ENCODE measurements around the gene AMD1.
"Not testable (repeated sequence)": the region's sequence is repeated elsewhere in the genome, so short reads cannot be mapped to it uniquely, and the experiment has no call there.

AMD1 gene

DNA sequence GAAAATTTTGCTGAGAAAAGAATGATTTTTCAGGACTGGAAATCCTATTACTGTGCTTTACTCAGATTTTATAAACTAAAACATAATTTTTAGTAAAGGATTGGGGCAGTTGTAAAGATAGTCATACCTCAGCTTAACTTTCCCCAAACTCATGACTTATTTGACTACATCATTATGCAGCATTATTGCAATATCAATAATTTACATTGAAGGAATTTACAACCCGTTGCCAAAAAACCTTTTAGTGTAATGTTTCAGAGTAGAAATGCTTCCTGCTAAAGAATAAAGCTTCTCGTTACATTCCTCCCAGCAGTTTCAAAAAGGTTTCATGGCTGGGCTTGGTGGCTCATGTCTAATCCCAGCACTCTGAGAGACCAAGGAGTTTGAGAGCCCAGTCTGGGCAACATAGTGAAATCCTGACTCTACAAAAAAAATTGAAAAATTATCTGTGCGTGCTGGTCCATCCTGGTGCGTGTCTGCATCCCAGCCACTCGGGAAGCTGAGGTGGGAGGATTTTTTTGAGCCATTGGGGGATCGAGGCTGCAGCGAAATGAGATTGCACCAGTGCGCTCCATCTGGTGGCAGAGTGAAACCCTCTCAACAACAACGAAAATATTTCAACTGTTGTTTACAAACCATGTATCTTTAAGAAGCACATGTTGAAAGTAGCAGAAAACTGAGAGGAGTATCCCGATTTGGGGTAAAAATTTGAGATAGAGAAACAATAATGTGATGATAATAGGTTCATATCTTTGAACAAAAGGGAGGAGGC is 4.4 kb downstream of the AMD1 start:
- peak; percentile 9 for DNase-seq (ENCODE audit: low read depth)

DNA sequence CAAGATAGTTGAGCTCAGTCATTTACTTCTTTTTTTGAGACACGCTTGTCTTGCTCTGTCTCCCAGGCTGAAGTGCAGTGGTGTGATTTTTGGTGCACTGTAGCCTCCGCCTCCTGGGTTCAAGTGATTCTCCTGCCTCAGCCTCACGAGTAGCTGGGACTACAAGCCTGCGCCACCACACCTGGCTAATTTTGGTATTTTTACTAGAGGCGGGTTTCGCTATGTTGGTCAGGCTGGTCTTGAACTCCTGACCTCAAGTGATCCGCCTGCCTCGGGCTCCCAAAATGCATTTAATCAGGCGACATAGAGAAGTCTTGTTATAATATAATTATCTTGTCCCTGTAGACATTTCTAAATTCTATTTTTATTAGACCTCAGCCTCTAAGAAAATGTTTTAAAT is 6.1 kb downstream of the AMD1 start:
- no peak for DNase-seq (ENCODE audit: low read depth)

DNA sequence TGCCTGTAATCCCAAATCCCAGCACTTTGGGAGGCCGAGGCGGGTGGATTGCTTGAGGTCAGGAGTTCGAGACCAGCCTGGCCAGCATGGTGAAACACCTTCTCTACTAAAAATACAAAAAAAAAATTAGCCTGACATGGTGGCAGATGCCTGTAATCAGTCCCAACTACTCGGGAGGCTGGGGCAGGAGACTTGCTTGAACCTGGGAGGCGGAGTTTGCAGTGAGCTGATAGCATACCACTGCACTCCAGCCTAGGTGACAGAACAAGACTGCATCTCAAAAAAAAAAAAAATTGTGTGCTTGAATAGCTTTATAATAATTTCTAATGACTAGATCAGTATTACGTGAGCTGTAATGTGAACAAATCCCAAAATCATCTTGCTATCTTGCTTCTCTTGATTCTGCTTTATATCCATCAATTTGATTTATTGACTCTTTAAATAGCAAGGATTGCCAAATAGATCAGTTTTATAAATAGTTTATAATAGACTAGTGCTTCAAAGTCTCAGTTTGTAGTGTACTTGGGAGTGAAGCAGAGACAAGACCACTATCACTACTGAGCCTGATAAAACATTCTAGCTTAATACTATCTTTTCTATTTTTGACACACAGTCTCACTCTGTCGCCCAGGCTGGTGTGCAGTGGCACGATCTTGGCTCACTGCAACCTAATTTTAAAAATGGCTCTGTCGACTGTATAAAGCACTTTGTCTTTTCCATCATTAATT is 7.1 kb downstream of the AMD1 start:
- no peak for DNase-seq (ENCODE audit: low read depth)

DNA sequence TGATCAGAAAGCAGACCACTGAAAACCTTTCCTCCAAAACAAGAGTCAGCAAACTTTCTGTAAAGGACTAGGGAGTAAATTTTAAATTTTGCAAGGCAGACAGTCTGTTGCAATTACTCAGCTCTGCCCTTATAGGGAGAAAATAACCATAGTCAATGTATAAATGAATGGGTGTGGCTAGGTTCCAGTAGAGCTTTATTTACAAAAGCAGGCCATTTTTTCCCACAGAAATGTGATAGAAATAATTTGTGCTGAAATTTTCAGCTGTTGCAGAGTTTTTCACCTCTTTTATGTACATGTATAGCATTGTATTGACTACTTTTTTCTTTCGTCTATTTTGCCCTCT is 7.7 kb downstream of the AMD1 start:
- no peak for DNase-seq (ENCODE audit: low read depth)

DNA sequence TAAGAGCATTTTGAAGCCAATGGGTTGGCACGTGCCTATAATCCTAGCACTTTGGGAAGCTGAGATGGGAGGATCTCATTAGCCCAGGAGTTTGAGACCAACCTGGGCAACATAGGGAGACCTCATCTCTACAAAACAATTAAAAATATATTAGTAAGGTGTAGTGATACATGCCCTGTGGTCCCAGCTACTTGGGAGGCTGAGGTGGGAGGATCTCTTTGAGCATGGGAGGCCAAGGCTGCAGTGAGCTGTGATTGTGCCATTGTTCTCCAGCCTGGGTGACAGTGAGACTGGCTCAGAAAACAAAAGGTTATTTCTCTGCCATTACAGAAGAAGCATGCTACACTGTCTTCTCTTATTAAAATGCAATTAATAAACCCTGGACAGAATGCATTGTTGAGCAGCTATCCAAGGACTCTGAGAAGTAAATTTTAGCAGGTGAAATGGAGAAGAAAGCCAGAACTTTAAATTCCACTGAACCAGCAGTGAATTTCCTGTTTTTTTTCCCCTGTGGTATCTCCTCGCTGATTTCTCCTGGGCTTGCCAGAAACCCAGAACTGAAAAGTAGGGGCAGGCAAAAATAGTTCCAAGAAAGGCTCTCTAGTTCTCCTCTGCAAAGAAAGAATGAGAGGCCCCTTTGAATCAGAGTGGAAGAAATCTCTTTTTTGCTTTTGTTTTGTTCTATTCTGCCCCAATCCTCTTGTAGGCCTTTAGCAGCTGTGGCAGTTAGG is 8.4 kb downstream of the AMD1 start:
- DNase-seq (ENCODE audit: low read depth) = no peak

DNA sequence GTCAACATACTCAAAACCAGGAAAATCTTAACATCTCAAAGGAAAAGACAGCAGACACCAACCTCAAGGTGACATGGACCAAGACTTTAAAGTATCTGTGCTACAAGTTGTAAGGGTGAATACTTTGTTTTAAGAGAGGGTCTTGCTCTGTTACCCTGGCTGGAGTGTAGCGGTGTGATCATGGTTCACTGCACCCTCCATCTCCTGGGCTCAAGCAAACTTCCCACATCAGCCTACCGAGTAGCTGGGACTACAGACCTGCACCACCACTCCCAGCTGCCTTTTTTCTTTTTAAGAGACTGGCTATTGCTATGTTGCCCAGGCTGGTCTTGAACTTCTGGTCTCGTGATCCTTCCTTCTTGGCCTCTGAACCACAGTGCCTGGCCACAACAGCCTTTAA is 9.7 kb downstream of the AMD1 start:
- no peak for DNase-seq (ENCODE audit: low read depth)

DNA sequence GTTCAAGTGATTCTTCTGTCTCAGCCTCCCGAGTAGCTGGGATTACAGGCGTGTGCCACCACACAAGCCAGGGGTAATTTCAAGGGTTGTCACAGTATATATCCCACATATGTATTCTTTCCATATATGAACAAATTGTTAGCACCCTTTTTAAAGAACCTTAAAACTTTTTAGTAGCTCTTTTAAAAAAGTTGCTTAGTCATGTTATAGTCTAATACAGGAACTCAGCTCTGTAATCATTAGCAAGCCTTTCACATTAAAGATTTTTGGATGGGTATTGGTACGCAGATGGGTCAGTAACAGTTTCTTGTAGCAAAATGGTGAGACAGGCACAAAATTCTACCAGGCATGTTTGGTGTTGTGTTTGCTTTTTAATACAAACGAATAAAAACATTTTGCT is 10.9 kb downstream of the AMD1 start:
- no peak for DNase-seq (ENCODE audit: low read depth)

DNA sequence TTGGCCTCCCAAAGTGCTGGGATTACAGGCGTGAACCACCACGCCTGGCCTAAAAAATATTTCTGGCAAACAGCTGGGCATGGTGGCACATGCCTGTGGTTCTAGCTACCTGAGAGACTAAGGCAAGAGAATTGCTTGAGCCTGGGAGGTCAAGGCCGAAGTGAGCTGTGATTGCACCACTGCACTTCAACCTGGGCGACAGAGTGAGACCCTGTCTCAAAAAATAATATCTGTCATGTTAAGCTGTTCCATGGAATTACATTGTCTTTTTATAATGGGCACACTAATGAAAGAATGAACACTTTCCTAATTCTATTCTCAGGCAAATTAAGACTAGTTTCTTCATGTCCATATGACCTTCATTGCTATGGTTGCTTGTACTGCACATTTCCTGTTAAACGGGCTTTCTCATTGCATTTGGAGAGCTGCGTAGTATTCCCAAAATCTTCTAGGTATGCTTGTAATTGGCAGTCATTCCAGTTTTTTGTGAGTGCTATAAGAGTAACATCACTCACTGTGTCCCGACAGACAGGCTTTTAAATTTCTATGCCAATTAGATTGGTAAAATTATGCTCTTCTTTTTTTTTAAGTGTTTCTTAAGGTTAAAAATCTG is 12.1 kb downstream of the AMD1 start:
- DNase-seq (ENCODE audit: low read depth) = no peak

DNA sequence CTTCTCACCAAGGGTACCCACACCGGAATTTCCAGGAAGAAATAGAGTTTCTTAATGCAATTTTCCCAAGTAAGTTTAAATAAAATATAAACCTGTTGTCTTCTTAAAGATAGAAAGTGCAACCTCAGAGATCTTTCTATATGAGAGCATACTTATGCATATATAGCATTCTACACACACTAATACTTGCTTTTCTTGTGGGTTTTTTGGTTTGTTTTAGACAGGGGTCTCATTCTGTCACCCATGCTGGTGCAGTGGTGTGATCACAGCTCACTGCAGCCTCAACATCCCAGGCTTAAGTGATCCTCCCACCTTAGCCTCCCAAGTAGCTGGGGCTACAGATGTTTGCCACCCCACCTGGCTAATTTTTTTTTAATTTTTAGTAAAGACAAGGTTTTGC is 15.7 kb downstream of the AMD1 start:
- no peak for DNase-seq (ENCODE audit: low read depth)

DNA sequence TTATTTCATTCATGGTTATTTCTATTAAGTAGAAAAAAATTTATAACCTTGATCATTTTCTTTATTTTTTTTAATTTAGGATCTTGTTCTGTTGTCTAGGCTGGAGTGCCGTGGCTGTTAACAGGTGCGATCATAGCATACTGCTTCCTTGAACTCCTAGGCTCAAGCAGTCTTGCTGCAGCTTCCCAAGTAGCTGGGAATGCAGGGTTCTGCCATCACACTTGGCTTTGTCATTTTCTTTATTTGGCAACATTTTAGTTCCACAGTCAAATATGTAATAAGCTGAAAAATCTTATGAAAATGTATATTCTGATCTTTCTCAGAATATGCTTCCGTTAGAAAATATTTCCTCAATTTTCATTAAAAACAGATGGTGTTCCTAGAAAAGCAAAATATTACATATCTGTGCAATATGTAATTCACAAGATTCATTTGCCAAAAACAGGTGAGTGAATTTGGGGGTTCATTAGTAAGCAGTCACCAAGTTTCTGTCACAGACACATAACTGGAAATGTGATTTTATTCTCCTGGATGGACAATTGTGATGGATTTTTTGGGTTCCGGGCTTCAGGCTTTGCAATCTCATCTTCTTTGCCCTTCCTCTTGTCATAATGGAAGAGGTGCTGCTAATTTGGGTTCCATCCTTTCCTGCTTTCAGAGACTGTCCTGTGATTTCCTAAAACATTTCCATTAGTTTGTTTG is 21.5 kb downstream of the AMD1 start:
- DNase-seq (ENCODE audit: low read depth) = no peak

DNA sequence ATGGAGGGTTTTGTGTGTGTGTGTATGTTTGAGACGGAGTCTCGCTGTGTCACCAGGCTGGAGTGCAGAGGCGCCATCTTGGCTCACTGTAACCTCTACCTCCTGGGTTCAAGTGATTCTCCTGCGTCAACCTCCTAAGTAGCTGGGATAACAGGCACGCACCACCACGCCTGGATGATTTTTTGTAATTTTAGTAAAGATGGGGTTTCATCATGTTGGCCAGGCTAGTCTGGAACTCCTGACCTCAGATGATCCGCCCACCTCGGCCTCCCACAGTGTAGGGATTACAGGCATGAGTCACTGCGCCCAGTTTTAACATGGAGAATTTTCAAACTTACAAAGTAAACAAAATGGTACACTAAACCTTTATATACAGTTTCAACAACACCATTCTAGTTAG is 22.8 kb downstream of the AMD1 start:
- DNase-seq (ENCODE audit: low read depth) = no peak

DNA sequence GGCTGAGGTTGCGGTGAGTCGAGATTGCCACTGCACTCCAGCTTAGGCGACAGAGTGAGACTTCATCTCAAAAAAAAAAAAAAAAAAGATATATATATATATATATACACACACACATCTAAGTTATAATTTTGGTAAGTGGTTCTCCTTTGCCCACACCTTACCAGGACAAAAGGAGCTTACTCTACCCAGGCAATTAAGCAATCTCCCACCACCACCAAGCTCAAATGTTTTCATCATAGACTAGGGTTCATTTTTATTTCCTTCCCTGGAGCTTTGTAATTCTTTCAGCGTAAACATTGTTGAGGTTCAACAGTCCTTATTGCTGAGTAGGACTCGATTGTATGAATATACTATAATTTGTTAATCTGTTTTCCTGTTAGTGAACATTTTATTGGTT is 23.5 kb downstream of the AMD1 start:
- no peak for DNase-seq (ENCODE audit: low read depth)

DNA sequence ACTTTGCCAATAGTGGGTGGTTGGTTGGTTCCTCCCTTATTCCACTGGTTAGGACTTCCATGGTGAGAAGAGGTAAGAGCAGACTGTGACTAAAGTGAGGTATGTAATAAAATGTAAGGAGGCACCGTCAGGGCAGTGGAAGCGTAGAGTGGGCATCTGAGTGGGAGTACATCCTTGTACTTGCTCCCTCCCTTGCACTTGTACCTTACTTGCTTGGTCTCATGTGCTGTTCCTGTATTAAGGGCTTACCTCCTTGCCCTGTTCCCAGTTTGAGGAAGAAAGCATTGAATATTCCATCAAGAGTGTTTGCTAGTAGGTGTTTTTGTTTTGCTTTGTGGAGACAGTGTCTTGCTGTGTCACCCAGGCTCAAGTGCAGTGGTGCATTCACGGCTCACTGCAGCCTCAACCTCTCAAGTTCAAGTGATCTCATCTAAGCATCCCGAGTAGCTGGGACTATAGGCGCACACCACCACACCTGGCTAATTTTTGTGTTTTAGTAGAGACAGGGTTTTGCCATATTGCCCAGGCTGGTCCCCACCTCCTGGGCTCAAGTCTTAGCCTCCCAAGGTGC is 25.5 kb downstream of the AMD1 start:
- DNase-seq (ENCODE audit: low read depth) = no peak

DNA sequence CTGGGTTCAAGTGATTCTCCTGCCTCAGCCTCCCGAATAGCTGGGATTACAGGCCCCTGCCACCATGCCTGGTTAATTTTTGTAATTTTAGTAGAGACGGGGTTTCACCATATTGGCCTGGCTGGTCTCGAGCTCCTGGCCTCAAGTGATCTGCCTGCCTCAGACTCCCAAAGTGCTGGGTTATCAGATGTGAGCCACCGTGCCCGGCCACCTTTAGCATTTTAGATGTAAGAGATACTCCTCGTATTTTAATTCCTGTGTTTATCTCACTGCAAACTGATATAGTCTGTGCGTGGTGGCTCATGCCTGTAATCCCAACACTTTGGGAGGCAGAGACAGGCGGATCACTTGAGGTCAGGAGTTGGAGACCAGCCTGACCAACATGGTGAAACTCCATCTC is 27.0 kb downstream of the AMD1 start:
- DNase-seq (ENCODE audit: low read depth) = not testable (repeated sequence)

DNA sequence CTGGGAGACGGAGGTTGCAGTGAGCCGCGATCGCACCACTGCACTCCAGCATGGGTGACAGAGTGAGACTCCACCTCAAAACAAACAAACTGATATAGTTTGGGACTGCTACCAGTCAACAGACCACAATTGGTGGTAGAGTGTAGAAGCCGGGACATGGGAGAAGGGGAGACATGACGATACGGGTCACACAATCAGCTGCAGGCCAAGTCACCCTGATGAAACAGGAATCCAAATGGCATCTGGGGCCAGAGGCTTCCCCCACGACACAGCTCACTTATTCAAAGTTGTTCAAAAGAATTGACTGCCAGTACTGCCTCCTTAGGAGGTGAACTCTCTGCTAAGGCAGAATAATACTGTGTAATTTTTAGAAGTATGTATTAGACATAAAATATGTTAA is 27.5 kb downstream of the AMD1 start:
- DNase-seq (ENCODE audit: low read depth) = no peak

DNA sequence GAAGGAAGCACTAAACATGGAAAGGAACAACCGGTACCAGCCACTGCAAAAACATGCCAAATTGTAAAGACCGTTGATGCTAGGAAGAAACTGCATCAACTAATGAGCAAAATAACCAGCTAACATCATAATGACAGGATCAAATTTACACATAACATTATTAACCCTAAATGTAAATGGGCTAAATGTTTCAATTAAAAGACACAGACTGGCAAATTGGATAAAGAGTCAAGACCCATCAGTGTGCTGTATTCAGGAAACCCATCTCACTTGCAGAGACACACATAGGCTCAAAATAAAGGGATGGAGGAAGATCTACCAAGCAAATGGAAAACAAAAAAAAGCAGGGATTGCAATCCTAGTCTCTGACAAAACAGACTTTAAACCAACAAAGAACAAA is 31.7 kb downstream of the AMD1 start:
- DNase-seq (ENCODE audit: low read depth) = not testable (repeated sequence)

DNA sequence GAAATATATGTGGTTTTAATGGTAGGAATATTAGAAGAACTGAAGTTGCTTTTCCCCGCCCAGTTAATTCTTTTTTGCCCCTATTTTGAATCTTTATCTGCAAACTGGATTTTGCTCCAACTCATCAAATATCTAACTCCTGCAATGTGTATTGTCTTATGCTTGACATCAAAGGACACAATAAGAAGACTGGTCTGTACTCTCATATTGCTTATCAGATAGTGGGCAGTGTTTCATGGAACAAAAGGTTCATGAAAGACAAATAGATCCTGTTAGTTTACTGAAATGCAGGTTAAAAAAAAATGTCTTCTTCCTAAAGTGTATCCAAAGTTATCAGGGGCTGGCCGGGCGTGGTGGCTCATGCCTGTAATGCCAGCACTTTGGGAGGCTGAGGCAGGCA is 56.2 kb downstream of the AMD1 start:
- no peak for DNase-seq (ENCODE audit: low read depth)

DNA sequence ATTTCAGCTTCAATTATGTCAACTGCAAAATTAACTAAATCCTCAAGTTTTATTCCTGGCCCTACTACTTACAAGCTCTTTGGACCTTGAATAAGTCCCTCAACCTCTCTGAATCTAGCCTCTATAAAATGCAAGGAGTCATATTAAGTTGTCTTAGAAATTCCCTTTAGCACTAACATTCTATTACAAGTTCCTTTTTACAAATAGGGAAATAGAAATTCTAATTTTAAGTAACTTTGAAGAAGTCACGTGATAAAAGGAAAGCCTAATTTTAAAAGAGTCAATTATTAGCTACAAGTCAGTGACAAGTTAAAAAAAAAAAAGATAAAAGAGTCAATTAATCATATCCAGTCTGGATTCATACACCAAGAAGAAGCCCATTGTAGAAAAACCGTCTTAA is 59.3 kb downstream of the AMD1 start:
- DNase-seq (ENCODE audit: low read depth) = no peak

DNA sequence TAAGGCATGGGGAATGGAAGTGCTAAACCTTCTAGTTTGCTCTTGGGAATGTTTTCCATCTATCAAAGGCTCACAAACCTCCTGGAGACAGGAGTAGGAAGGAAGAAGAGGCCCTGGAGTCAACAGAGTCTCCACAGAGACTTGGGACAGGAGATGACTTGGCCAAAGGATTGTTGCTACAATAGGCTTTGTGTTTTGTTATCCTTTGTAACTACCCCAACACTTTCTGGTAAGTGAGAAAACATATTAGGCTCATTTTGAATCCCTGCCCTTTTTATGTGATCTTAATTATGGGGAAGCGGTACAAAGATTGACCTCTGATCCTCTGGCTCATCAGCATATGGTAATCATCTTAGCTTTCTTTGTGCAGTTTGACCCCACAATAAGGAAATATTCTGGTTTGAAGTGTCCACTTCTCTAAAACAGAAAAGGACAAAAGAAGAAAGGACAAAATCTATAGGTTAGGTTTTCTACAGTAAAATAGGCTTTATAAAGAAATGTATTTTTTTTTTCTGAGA is 59.9 kb downstream of the AMD1 start:
- DNase-seq (ENCODE audit: low read depth) = no peak

DNA sequence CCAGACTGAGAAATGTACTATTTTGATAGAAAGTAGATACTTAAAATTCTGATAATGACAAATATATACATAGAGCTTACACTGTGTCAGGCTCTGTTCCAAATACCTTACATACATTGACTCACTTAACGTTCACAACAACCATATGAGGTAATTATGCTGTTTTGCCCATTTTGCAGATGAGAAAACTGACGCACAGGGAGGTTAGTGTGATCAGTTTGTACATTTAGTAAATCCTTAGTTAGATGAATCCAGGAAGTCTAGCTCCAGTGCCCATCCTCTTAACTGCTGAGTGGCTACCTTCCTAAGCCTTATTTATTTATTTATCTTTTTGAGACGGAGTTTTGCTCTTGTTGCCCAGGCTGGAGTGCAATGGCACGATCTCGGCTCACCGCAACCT is 60.6 kb downstream of the AMD1 start:
- no peak for DNase-seq (ENCODE audit: low read depth)

DNA sequence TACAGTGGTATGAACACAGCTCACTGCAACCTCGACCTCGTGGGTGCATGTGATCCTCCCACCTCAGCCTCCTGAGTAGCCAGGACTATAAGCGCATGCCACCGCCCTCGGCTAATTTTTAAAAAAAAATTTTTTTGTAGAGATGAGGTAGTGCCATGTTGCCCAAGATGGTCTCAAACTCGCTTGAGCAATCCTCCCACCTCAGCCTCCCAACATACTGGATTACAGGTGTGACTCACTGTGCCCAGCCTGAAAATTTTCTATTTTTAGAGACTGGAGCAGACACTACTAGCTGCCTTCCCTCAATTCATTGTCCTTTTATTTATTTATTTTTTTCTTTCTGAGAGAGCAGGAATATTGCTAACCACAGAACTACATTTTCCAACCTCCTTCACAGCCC is 63.6 kb downstream of the AMD1 start:
- no peak for DNase-seq (ENCODE audit: low read depth)
